ENCODE measurements around the gene NR5A2.
"Not testable (repeated sequence)": the region's sequence is repeated elsewhere in the genome, so short reads cannot be mapped to it uniquely, and the experiment has no call there.

Gene NR5A2

GRCh38 chr1:200163911-200164310 is 136.4 kb downstream of the NR5A2 start:
- DNase-seq (ENCODE audit: low spot score): no peak

- no peak for DNase-seq (ENCODE audit: low spot score)
These were observed 138.1 kb downstream of the NR5A2 start for GRCh38 chr1:200165493-200166220.

GRCh38 chr1:200166411-200166810 is 138.9 kb downstream of the NR5A2 start:
- DNase-seq (ENCODE audit: low spot score): no peak

- no peak for DNase-seq (ENCODE audit: low spot score)
These were observed 141.4 kb downstream of the NR5A2 start for GRCh38 chr1:200168926-200169325.

- no peak for DNase-seq (ENCODE audit: low spot score)
These were observed 144.8 kb downstream of the NR5A2 start for GRCh38 chr1:200172311-200172710.

- no peak for DNase-seq (ENCODE audit: low spot score)
These were observed 145.6 kb downstream of the NR5A2 start for GRCh38 chr1:200173097-200173618.

- DNase-seq (ENCODE audit: low spot score): no peak
These were observed 147.2 kb downstream of the NR5A2 start for GRCh38 chr1:200174525-200175295.

GRCh38 chr1:200176181-200176580 is 148.7 kb downstream of the NR5A2 start:
- no peak for DNase-seq (ENCODE audit: low spot score)

- DNase-seq (ENCODE audit: low spot score): no peak
These were observed 149.3 kb downstream of the NR5A2 start for GRCh38 chr1:200176798-200177197.

GRCh38 chr1:200178340-200178739 is 150.8 kb downstream of the NR5A2 start:
- DNase-seq (ENCODE audit: low spot score): no peak

- DNase-seq (ENCODE audit: low spot score): no peak
These were observed 151.7 kb downstream of the NR5A2 start for GRCh38 chr1:200179126-200179780.

- no peak for DNase-seq (ENCODE audit: low spot score)
These were observed 152.3 kb downstream of the NR5A2 start for GRCh38 chr1:200179781-200180160.

- no peak for DNase-seq (ENCODE audit: low spot score)
These were observed 153.3 kb downstream of the NR5A2 start for GRCh38 chr1:200180821-200181220.

GRCh38 chr1:200181861-200182260 is 154.4 kb downstream of the NR5A2 start:
- no peak for DNase-seq (ENCODE audit: low spot score)

- DNase-seq (ENCODE audit: low spot score): no peak
These were observed 155.2 kb downstream of the NR5A2 start for GRCh38 chr1:200182701-200183100.

- DNase-seq (ENCODE audit: low spot score): no peak
These were observed 156.1 kb downstream of the NR5A2 start for GRCh38 chr1:200183637-200184036.

GRCh38 chr1:200184196-200184595 is 156.7 kb downstream of the NR5A2 start:
- peak; percentile 48 for DNase-seq (ENCODE audit: low spot score)

- DNase-seq (ENCODE audit: low spot score): not testable (repeated sequence)
These were observed 157.7 kb downstream of the NR5A2 start for GRCh38 chr1:200185191-200185590.

GRCh38 chr1:200187332-200187731 is 159.8 kb downstream of the NR5A2 start:
- DNase-seq (ENCODE audit: low spot score): not testable (repeated sequence)

- DNase-seq (ENCODE audit: low spot score): no peak
These were observed 164.5 kb downstream of the NR5A2 start for GRCh38 chr1:200191993-200192392.

GRCh38 chr1:200194477-200194876 is 167.0 kb downstream of the NR5A2 start:
- DNase-seq (ENCODE audit: low spot score): no peak

- DNase-seq (ENCODE audit: low spot score): no peak
These were observed 170.7 kb downstream of the NR5A2 start for GRCh38 chr1:200198236-200198635.
